Breast epithelium (tissue), 3 donors: ENCODE results near the gene PON1.

Experiments
- CTCF ChIP-seq, 3 donors: fragments of 450-650 bp; IDR thresholded peaks; one replicate each; pipeline ENCODE4 v1.5.1; 2016 to 2017; ENCODE audit warnings: antibody characterized with exemption in 3 of 3, mild to moderate bottlenecking in 3 of 3, moderate library complexity in 3 of 3
- POLR2A ChIP-seq: fragments of 450-650 bp; IDR thresholded peaks from one replicate; pipeline ENCODE4 v1.6.1; 2016; ENCODE audit warnings: antibody characterized with exemption, mild to moderate bottlenecking, moderate library complexity
- POLR2AphosphoS5 ChIP-seq, 3 donors: sonication (generic); formaldehyde crosslinking; IDR thresholded peaks; one replicate each; pipeline ENCODE4 v1.6.1; 2017; ENCODE audit warnings: antibody characterized with exemption in 3 of 3

GRCh38 chr7:95321720-95322119 lies 2.6 kb downstream of the PON1 start:
- TF ChIP-seq CTCF (IDR thresholded peaks at IDR 0.05) (no peak), POLR2A (no peak), POLR2AphosphoS5 (IDR thresholded peaks at IDR 0.05) (no peak)
